Spleen (tissue), 7 donors: Measurements from ENCODE around the gene RASA3.

Source experiments
- POLR2A ChIP-seq, 3 donors: fragments of 450-650 bp; IDR thresholded peaks; one replicate each; pipeline ENCODE4 v1.5.1; 2017; ENCODE audit warnings: antibody characterized with exemption in 3 of 3, mild to moderate bottlenecking in 1 of 3
- POLR2AphosphoS5 ChIP-seq, 3 donors: sonication (generic); formaldehyde crosslinking; IDR thresholded peaks; one replicate each; pipeline ENCODE4 v1.5.1; 2017; ENCODE audit warnings: antibody characterized with exemption in 3 of 3
- TF ChIP-seq, protein P1 (sequence below), 11 experiments: fragments of 200-600 bp in 7 of 11; fragments of 450-650 bp in 4 of 11; sonication (generic) in 4 of 11; IDR thresholded peaks in 8 of 11; conservative IDR thresholded peaks in 3 of 11; 1 replicate in 7 of 11; 2 replicates in 4 of 11; pipeline versions ENCODE4 v1.4.0 to v1.8.0; 2016 to 2021; ENCODE audit warnings: antibody characterized with exemption in 11 of 11, inconsistent platforms in 4 of 11, mild to moderate bottlenecking in 1 of 11
- donor health status: DM: no; HTN: no; CAD: no; lungs with moderate emphysema.
- donor health status: DM: no; HTN: no; CAD: no.
- donor health status: DM: no; HTN: no; CAD: no.

DNA sequence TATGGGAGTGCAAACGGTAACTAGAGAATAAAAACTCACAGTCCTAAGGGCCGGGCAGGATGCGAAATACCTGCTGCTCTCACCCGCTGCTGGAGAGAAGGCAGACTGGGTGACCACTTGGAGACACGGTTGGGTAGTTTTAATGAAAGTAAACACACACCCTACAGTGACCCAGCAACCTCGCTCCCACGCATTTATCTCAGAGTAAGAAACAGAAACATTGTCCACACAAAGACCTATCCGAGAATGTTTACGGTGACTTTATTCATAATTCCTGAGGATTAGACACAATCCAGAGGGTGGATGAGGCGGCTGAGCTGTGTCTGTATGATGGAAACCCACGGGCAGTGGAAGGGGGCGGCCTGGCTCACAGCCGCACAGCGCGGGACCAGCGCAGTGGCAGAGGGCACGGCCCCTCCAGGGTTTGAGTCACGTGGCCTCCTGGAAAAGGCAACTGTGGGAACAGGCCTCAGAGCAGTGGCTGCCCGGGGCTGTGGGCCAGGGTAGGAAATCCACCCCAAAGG is 85.0 kb downstream of the RASA3 start:
- TF ChIP-seq, protein P1, sequence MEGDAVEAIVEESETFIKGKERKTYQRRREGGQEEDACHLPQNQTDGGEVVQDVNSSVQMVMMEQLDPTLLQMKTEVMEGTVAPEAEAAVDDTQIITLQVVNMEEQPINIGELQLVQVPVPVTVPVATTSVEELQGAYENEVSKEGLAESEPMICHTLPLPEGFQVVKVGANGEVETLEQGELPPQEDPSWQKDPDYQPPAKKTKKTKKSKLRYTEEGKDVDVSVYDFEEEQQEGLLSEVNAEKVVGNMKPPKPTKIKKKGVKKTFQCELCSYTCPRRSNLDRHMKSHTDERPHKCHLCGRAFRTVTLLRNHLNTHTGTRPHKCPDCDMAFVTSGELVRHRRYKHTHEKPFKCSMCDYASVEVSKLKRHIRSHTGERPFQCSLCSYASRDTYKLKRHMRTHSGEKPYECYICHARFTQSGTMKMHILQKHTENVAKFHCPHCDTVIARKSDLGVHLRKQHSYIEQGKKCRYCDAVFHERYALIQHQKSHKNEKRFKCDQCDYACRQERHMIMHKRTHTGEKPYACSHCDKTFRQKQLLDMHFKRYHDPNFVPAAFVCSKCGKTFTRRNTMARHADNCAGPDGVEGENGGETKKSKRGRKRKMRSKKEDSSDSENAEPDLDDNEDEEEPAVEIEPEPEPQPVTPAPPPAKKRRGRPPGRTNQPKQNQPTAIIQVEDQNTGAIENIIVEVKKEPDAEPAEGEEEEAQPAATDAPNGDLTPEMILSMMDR (IDR thresholded peaks at IDR 0.05 in 8 of 11, conservative IDR thresholded peaks at IDR 0.05 in 3 of 11) = no peak
- TF ChIP-seq POLR2AphosphoS5 (IDR thresholded peaks at IDR 0.05) (peak in 1 of 3 donors; percentile 48), POLR2A (IDR thresholded peaks at IDR 0.05) (no peak)
